Endometrial microvascular endothelial cells (primary cell): Measurements from ENCODE around the gene SLC37A1. TPM values are rescaled to one million over a fixed set of nuclear protein-coding genes. Genes with fewer than 3 reads are reported as not detected.

Experiments
- in situ Hi-C: cut with HindIII; loops from 2 replicates; pipeline ENCODE4 v1.10.0; 2017; ENCODE audit warnings: low sequenced_read_pairs, low pct_unique_long_range_greater_than_20kb; ENCODE audit errors: inconsistent ontology term
- total RNA-seq: library from RNA; depleted of rRNA; stranded (reverse); fragments of >200 nt; gene quantifications from one replicate; pipeline ENCODE4 v1.2.3, GENCODE V29; 2015; ENCODE audit errors: inconsistent ontology term

The SLC37A1 gene
- total RNA-seq, 1 donor from 2014 or later, result 7.0 TPM

DNA sequence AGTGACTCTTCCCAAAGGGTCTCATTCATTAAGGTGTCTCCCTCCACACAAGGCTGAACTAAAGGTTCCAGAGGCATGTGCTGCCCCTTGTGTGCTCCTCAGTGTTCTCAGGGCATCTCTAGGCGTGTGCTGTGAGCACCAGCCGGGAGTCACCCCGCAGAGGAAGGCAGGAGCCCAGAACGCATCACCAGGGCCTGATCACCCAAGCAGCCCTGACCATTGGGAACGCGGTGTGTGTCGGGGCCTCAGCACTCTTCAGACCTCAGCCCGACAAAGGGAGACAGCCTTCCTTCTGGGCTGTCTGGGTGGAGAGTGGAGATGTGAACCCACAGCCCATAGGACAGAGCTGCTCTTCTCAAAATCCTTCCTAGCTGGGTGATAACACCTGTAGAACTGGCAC lies 9.1 kb downstream of the SLC37A1 start:
- in situ Hi-C loops, result no loop called here

DNA sequence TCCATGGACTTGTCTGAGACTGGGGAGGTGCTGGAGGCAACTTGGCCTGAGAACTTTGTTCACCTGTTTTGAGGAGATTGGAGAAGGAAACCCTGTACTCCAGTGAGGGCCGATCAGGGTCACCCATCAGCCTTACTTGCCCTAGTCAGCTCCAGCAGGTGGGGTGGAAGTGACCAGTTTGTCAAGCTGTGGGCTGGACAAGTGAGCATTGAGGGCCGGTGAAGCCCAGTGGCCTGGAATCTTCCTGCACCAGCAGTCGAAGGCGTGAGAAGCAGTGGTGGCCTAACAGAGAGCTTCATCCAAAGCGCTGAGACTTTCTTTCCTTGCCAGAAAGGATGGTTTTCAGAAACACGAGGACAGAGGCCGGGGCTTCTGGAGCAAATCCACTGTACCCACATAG lies 9.6 kb downstream of the SLC37A1 start:
- in situ Hi-C loops, result no loop called here

DNA sequence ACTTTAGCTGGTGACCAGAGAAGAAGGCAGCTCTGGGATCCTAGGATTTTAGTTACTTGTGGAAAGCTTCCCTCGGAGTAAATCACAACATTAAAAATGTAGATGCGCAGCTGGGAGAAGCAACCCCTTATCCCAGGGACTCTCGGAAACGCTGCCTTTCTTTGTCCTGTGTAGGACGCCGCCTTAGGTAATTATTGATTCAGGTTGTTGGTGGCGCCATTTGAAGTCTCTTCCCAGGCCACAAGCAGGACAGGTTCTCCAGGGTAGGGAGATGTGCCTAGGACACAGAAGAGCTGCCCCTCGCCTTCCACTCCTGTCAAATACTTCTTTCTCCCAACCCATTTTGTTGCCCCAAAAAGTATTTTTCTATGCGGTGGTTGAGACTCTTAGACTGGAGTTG lies 10.3 kb downstream of the SLC37A1 start:
- in situ Hi-C loops, result no loop called here

DNA sequence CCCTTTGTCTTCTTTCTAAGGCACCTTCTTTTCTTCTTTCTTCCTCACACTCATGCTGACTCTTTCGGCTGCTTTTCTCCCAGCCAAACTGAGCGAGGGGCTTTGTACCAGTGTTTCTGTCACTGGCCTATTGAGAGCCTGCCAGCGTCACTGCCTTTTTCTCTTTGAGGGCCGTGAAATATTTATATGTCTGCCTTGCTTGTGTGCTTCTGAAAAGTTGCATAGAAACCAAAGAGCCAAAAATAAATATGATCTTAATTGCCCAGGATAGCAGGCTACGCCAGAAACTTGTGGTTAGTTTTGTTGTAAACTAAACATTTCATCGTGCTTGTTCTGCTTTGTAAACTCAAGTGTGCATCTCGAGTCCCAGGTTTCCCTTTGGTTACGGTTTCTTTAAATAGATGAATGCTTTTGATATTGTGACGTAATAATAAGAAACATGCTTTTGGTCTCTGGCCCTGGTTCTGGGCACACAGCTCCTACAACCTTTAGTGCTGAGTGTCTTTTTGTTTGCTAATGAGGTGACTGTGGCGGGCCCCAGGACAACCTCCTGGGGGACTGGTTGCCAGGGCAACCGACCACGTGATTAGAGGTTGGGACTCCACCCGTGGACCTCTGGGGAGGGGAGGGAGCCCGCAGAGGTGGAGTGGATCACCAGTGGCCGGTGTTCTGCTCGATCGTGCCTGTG lies 10.8 kb downstream of the SLC37A1 start:
- in situ Hi-C loops, result no loop called here

DNA sequence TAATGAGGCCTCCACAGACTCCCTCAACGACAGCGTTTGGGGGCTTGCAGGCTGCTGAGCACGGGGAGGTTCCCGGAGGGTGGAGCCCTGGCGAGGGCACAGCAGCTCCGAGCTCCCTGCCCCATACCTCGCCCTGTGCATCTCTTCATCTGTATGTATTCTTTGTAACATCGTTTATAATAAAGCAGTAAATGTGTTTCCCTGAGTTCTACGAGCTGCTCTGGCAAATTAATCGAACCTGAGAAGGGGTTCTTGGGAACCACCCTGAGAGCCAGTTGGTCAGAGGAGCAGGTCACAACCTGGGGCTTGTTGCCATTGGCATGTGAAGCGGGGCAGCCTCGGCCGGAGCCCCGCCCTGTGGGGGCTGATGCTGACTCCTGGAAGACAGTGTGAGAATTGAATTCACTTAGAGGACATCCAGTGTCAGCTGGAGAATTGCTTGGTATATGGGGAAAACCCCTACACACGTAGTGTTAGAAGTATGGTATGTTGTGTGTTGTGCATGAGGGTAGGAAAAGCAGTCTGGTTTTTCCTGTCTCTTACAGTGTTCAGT lies 11.5 kb downstream of the SLC37A1 start:
- in situ Hi-C loops, result no loop called here

DNA sequence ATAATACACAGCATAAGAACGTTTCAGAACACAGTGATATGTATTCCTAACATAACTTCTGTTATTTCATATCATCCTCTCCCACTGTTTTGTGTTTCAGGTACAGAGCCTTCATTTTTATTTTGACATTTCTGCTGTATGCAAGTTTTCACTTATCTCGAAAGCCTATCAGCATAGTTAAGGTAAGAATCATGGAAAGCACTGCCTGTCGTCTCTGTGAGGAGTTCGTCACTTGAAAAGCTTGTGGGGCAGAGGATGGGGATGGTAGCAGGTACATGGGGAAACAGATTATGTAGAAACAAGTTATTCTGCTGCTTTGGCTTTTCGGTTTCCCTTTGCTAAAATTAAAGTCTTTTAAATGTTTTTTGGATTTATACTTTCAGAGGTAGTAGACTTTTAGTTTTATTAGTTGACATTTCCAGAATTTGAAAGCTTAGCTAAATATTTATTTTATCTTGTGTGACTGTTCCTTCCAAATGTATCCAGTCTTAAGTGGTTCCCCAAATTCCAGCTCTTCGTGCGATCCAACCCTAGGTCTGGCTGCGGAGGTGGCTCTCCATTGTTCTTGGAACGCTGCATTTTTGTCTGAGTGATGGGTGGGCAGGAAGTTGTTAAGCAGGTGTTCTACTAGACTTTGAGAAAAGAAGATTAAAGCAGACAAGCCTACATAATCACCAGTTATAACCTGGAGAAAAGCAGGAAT lies 12.2 kb downstream of the SLC37A1 start:
- in situ Hi-C loops, result no loop called here

DNA sequence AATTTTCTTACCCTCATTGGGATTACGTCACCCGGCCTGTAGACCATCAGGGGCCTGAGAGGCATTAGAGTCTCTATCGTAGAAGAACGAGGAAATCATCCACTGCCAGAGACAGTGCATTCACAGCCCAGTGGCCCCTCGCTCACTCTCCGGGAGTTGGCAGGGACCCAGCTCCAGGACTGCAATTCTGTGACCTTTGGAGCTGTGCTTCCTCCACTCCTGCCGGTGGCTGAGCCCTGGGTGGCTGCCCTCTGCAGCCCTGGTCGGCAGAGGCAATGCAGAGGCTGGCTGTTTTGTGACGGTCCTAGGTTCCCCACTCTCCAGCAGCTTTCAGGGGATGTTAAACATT lies 12.7 kb downstream of the SLC37A1 start:
- in situ Hi-C loops, result no loop called here

DNA sequence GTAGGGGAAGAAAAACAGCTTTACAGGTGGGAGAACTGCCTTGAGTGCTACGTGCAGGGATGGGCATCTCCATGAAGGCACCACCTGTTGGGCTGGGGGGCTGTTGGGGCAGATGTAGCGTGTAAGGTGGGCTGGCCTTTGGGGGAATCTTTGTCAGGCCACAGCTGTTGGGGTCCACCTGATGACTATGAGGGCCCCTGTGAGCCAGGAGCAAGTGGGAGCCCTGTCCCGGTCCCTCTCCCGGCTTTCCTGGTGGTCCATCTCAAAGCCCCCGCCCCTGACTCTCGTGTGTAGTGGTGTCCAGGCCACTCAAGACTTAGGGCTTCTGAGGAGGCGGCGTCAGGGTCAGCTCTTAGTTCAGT lies 13.5 kb downstream of the SLC37A1 start:
- in situ Hi-C loops, result no loop called here

DNA sequence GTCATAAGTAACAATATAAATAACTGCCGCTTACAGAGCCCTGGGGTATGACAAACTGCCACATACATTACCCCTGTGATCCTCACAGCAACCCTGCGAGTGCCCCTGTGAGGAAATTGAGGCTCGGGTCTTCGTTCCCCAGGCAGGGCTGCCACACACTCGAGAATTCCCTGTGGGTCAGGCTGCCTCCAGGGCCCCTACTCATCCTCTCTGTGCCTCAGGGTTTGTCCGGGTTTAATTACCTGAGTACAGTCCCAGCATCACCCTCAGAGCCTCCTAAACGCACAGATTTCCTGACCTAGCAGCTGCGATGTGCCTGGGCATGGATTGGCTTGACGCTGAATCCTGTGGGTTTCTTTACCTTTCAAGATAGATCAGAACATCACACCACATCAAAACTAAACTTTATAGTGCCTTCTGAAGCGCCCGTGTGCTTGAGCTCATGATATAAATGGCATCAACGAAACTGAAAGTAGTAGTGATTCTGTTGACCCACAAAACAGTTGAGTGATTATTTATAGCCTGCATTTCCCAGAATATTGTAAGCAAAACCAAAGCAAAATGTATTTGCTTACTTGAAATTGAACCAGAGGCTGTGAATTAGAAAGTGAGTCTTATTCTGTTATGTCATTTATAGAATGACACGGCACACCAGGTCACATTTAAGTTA lies 14.0 kb downstream of the SLC37A1 start:
- in situ Hi-C loops, result no loop called here

DNA sequence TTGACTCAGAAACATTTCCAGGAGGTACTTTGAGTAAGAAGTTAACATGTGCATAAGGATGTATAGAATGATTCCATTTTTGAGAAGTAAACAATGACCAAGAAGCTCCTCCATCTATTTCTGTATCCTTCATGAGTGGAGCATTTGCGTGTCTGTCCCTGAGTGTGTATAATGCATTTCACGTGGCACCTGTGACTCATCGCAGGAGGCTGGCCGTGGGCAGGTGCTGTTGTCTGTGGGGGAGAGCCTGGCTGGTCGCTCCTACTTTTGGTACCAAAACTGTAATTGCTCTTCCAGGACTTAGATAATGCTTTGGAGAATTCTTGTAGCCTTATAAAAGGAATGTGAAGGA lies 16.5 kb downstream of the SLC37A1 start:
- in situ Hi-C loops, result no loop called here

DNA sequence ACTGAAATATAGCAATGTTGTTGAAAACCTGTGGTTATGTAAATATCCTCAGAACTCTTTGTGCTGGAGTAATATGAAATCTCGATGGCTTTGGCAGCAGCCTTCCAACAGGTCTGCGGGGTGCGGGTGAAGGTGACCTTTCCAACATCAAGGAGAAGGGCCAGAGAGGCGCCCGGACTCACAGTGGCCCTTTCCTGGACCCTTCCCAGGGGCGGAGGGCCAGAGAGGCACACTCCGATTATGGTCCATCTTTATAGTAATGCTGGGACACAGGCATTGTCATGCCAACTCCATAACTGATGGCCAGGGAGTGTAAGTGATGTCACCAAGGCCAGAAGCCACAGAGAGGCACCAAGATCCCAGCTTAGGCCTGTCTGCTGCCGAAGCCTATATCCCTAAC lies 18.1 kb downstream of the SLC37A1 start:
- in situ Hi-C loops, result no loop called here

DNA sequence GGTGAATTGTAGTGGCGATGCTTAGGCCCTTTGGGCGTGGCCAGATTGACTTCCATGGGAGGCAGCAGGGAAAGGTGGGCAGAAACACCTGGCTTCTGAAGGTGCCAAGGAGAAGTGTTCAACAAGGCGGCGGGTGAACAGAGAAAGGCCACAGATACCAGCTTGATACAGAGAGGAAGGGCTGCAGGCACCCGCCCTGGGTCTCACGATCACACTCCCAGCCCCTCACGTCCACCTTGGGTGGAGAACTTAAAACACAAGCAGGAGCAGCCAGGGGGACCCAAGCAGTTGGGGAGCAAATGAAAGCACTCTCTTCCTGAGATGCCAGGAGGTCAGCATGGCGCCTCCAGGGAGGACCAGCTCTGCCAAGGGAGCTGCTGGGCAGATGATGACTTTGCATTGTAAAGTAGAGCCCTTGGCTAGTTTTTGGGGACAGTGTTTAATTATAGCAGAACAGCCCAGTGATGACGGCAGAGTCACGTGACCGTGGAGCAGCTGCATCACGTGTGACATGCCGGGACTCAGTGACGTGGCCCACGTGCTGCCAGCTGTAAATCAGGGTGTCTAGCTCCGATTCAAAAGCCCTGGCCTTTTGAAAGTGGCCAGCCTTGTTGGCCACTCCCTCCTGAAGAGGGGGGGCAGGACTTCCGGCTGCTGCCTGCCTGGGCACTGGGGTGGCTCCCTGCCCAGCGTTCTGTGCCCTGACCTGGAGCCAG lies 19.0 kb downstream of the SLC37A1 start:
- in situ Hi-C loops, result no loop called here

DNA sequence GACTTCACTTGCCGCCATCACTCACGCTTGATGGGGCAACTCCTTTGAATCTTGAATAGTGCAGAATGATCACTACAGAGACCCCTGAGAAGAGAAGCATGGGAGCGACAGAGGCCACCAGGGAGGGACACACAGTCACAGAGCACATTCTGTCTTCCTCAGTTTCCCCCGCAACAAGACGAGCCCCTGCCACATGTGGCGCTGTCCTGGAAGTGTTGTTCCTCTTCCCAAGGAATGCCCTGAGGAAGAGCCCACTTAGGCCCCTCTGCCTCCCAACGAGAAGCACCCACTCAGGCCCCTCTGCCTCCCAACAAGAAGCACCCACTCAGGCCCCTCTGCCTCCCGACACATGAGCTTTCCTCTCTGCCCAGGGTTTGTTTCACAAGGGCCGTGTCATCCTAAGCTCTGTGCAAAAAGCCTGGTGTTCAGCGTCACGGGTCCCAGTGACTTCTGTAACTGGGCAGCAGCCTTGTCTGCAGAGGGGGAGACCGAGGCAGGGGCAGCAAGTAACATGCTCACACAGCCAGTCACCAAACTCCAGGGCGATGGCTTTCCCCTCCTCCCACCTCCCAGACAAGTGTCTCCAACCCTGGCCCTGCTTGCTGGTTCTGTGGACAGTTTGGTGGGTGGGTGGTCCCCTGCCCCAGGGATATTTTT lies 19.8 kb downstream of the SLC37A1 start:
- in situ Hi-C loops, result no loop called here

DNA sequence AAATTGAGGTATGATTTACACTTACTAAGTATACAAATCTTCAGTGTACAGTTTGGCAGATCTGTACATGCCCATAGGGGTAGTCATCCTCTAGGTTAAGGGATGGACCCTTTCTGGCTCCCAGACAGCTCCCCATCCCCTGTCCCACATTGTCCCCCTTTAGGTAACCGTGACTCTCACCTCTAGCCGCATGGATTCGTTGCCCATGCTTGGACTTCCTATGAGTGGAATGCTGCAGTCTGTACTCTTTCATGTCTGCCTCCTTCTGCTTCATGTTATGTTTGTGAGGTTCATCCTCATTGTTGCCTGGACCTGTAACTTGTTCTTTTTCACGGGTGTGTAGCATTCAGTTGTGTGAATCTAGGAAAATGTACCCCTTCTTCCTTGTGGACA lies 20.3 kb downstream of the SLC37A1 start:
- in situ Hi-C loops, result no loop called here

DNA sequence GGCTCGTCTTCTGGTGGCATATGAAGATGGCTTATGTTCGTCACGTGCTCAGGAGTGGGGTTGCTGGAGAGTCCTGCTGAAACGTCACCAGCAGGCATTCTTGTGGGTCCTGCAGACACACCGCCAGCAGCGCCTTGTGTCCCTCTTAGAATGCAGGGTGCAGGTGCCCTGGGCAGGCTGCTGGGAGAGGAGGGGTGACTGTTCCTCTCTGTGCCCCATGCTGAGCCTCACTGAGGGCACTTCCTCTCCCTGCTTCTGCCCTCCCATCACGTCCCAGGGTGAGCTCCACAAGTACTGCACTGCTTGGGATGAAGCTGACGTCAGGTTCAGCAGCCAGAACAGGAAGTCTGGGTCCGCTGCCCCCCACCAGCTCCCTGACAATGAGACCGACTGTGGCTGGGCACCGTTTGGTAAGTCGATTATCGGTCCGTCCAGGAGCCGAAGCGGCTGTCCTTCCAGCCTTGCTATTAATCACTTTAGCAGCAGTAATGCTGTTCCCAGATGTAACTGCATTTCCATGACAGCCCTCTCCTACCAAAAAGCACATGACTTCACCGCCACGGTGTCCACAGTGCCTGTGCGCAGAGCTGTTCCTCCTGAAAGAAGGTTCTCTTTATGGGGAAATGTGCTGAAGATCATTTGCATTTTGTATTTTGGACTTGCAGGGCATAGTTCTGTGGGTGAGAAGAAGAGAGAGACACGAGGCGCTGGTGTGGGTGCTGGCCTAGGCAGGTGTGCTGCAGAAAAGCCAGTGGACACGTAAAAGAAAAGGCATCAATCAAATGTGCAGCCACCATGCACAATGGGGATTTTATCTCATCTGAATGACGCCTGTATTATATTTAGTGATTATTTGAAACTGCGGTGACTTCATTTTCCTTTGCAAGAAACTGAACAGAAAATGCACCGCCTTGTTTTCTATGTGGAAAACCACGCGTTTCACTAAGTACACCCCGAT lies 21.0 kb downstream of the SLC37A1 start:
- in situ Hi-C loops, result no loop called here

DNA sequence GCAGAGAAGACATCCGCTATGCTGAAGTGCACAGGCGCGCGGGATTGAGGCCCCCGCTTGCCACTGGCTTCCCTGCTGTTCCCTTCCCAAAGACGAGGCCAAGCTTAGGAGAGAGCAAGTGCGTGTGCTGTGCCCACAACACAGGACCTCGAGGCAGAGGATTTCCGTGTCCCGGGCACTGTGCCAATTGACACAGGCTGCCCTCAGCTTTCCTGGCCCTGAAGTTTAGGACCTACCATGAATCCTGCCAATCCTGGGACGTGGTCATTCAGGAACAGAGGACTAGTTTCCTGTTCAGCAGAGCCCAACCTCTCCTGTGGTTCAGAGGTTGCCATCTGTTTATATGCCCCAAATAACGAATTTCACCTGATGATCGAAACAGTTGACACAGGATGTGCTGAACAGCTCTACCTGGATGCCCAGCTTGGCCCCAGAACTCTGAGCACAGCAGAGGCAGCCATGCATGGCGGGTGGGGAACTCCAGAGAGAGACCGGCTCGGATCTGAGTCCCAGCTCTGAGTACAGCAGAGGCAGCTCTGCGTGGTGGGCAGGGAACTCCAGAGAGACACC lies 22.0 kb downstream of the SLC37A1 start:
- in situ Hi-C loops, result no loop called here

DNA sequence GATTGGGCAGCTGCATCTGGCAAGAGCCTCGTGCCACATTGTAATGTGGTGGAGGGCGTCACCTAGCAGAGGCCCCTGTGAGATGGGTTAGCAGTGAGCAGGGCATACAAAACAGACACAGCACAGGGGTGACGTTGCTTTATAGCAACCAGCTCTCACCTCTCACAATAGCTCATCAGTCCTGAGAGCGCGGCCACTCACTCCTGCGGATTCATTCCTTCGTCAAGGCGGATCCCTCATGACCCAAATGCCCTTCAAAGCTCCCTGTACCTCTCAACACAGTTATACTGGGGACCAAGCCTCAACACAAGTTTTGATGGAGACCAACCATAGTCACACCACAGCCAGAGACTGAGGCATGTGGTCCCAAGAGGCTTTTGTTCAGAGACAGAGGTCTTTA lies 22.9 kb downstream of the SLC37A1 start:
- in situ Hi-C loops, result no loop called here
